ENCODE measurements around the gene BANF2.

The BANF2 gene

GRCh38 chr20:17699931-17700351, at the start of gene BANF2:
BANF2 (plus strand) TSS chr20:17699966; CDS start chr20:17725026, 25,060 bp downstream.
- H3K4me3 ChIP-seq (ENCODE audit: low read depth, low read length), result no peak within 1 kb of the TSS
- TF ChIP-seq POLR2A (IDR thresholded peaks at IDR 0.05; ENCODE audit: extremely low read depth, insufficient read length) (no peak), MYC (IDR thresholded peaks at IDR 0.05; ENCODE audit: low read depth, low read length) (no peak)
- TF ChIP-seq, protein P1, sequence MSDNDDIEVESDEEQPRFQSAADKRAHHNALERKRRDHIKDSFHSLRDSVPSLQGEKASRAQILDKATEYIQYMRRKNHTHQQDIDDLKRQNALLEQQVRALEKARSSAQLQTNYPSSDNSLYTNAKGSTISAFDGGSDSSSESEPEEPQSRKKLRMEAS (IDR thresholded peaks at IDR 0.05; ENCODE audit: low read depth, low read length), result no peak
- TF ChIP-seq, protein P2, sequence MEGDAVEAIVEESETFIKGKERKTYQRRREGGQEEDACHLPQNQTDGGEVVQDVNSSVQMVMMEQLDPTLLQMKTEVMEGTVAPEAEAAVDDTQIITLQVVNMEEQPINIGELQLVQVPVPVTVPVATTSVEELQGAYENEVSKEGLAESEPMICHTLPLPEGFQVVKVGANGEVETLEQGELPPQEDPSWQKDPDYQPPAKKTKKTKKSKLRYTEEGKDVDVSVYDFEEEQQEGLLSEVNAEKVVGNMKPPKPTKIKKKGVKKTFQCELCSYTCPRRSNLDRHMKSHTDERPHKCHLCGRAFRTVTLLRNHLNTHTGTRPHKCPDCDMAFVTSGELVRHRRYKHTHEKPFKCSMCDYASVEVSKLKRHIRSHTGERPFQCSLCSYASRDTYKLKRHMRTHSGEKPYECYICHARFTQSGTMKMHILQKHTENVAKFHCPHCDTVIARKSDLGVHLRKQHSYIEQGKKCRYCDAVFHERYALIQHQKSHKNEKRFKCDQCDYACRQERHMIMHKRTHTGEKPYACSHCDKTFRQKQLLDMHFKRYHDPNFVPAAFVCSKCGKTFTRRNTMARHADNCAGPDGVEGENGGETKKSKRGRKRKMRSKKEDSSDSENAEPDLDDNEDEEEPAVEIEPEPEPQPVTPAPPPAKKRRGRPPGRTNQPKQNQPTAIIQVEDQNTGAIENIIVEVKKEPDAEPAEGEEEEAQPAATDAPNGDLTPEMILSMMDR (IDR thresholded peaks at IDR 0.05; ENCODE audit: low read depth, low read length), result no peak
- no peak for DNase-seq (ENCODE audit: low read depth)

DNA sequence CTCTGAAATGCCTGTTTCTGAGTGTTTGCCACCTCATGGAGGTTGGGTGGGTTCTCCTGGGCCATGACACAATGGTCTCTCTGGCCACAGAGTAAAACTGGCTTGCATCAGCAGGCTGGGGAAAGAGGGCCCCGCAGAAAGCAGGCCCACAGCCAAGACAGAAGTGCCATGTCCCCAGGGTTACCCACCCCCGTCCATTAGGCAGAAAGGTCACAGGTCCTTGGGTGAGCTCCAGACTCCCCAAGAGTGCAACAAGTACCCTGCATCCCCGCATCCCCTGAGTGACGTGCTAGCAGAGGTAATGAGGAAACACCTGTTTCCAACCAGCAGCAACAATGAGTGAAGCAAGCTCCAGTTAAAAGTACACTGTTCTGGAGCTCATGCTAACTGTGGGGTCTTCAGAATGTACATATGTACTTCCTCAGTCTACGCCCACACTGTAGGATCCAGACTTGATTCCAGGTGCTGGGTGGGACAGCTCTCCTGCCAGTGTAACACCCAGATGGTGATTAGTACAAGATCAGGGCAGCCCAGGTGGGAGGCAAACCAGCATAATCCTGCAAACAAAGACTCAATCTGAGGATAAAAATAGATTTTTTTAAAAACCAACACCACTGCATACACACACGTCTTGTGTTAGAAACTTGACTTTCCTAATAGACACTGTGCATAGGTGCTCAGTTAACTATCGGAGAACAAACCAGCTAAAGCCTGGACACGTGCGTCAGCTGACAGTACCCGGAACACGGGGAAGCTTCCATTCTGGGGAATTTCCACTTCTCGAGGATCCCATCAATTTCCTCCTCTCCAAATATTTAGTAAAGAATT, 49.3 kb upstream of the BANF2 start:
- no peak overlapping the region for H3K4me3 ChIP-seq (ENCODE audit: low read depth, low read length)
- peak; percentile 64 for DNase-seq (ENCODE audit: low read depth)
- TF ChIP-seq, protein P2 (IDR thresholded peaks at IDR 0.05; ENCODE audit: low read depth, low read length), result no peak
- no peak for TF ChIP-seq POLR2A (IDR thresholded peaks at IDR 0.05; ENCODE audit: extremely low read depth, insufficient read length)
- TF ChIP-seq MYC (IDR thresholded peaks at IDR 0.05; ENCODE audit: low read depth, low read length), result no peak
- TF ChIP-seq, protein P1 (IDR thresholded peaks at IDR 0.05; ENCODE audit: low read depth, low read length), result no peak

GRCh38 chr20:17651129-17651759, 48.5 kb upstream of the BANF2 start:
- DNase-seq (ENCODE audit: low read depth), result peak; percentile 28
- no peak overlapping the region for H3K4me3 ChIP-seq (ENCODE audit: low read depth, low read length)
- TF ChIP-seq, protein P2 (IDR thresholded peaks at IDR 0.05; ENCODE audit: low read depth, low read length), result no peak
- TF ChIP-seq, protein P1 (IDR thresholded peaks at IDR 0.05; ENCODE audit: low read depth, low read length), result no peak
- TF ChIP-seq POLR2A (IDR thresholded peaks at IDR 0.05; ENCODE audit: extremely low read depth, insufficient read length) (no peak), MYC (IDR thresholded peaks at IDR 0.05; ENCODE audit: low read depth, low read length) (no peak)

DNA sequence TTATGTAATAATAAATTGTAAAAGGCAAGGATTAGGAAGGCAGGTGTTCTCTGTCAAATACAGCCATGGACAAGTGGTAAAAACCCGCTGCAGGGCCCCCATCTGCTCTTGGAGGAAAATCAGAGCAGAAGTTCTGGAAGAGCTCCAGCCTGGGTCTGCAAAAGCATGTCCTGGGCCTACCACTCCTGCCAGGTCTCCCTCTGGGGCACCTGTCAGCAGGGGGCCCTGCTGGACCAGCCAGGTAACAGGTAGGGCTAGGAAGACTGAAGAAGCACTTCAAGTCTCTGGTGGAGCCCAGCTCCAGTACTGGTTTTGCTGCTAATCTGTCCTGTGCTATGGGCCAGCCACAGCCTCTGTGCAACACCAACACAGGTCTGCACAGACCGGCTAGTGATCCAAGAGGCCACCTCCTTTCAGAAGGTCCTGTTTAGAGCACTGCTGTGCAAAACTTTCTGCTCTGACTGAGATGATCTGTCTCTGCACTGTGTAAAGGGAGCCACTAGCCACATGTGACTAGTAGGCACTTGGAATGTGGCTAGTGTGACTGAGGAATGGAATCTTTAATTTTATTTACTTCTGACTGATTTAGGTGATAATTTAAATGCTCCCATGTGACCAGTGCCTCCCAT, 47.9 kb upstream of the BANF2 start:
- no peak overlapping the region for H3K4me3 ChIP-seq (ENCODE audit: low read depth, low read length)
- no peak for DNase-seq (ENCODE audit: low read depth)
- TF ChIP-seq MYC (IDR thresholded peaks at IDR 0.05; ENCODE audit: low read depth, low read length) (no peak), POLR2A (IDR thresholded peaks at IDR 0.05; ENCODE audit: extremely low read depth, insufficient read length) (no peak)
- TF ChIP-seq, protein P1 (IDR thresholded peaks at IDR 0.05; ENCODE audit: low read depth, low read length), result no peak
- TF ChIP-seq, protein P2 (IDR thresholded peaks at IDR 0.05; ENCODE audit: low read depth, low read length), result no peak

DNA sequence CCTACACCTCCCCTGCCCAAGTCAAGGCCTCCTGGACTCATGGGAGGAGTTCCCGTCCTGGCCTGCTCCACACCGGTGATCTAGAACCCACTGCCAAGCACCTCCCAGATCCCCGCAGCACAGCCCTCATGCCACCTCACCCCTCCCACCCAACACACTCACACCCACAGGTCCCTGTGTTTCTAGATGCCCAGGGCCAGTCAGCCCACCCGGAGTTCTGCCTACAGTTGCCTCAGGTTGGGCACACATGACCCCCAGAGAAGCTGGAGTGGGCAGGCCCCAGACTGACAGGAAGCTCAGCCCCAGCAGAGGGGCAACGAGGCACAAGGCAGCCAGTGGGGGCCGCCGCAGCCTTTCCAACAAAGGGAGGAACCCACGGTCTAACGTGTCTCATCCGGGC, 47.4 kb upstream of the BANF2 start:
- TF ChIP-seq, protein P1 (IDR thresholded peaks at IDR 0.05; ENCODE audit: low read depth, low read length), result no peak
- TF ChIP-seq, protein P2 (IDR thresholded peaks at IDR 0.05; ENCODE audit: low read depth, low read length), result no peak
- TF ChIP-seq MYC (IDR thresholded peaks at IDR 0.05; ENCODE audit: low read depth, low read length), result no peak
- no peak for TF ChIP-seq POLR2A (IDR thresholded peaks at IDR 0.05; ENCODE audit: extremely low read depth, insufficient read length)
- no peak overlapping the region for H3K4me3 ChIP-seq (ENCODE audit: low read depth, low read length)
- no peak for DNase-seq (ENCODE audit: low read depth)
